Loucy (cell line): Measurements from ENCODE around the gene PEA15.

Experiments
- CTCF ChIP-seq: fragments of 200-600 bp; sonication (generic); conservative IDR thresholded peaks from 2 replicates; pipeline ENCODE4 v1.5.1; 2014; ENCODE audit warnings: mild to moderate bottlenecking, antibody characterized with exemption, low read length
- EZH2phosphoT487 ChIP-seq: fragments of 200-600 bp; IDR thresholded peaks from 2 replicates; pipeline ENCODE4 v1.6.1; 2018; ENCODE audit warnings: antibody characterized with exemption, mild to moderate bottlenecking, moderate library complexity, borderline replicate concordance

GRCh38 chr1:160209321-160210046 is 4.3 kb downstream of the PEA15 start:
- TF ChIP-seq EZH2phosphoT487 (no peak), CTCF (no peak)
